ENCODE data around the gene WDTC1. TPM values are rescaled to one million over a fixed set of nuclear protein-coding genes. Genes with fewer than 3 reads are reported as not detected.

The WDTC1 gene
- polyA plus RNA-seq, 2 of the 4 experiments (the other 2 are of a cell fraction), result 3.8 to 6.9 TPM

DNA sequence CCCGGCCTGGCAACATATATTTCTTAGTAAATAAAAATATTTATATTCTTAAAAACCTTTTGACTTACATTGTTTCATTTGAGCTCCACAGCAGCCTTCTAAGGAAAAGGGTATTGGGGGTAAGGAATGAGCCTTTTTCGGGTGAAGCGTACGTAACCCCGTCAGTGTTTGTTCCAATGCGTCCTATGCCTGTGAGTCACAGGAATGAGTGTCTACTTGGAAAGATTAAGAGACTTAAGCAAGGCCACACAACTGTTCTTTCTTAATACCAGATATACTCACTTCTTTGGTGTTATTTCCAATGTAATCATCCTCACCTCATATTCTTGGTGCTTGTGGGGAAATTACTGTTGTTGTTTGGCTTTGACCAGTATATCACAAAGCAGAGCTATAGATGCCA lies 22.7 kb downstream of the WDTC1 start (continued):
- TF ChIP-seq EP300 (IDR thresholded peaks at IDR 0.05), result no peak
- TF ChIP-seq ELK1 (IDR thresholded peaks at IDR 0.05; ENCODE audit: low read depth, low read length), result no peak
- no peak for TF ChIP-seq FOSL2 (IDR thresholded peaks at IDR 0.05)
- no peak for TF ChIP-seq FOSL2 (CRISPR knock-in tag; IDR thresholded peaks at IDR 0.05)
- no peak for TF ChIP-seq HES2 (IDR thresholded peaks at IDR 0.05)

DNA sequence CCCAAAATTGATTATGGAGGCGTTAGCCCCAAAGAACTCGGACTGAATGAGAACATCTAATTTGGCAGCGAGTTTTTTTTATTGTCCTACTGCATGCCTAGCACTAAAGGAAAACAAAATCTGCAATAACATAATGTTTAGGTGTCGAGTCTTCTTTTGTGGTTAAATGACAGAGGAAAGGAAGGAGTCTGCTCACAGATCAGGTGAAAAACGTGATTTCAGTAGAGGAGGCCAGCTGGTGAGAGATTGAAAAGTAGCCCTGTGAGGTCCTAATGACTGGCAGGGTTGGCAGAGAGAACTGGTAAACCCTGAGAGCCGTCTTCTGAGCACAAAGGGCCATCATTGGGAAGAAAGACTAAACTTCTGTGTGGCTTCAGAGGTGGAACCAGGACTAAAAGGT lies 24.2 kb downstream of the WDTC1 start:
- no peak for FAIRE-seq
- CTCF ChIA-PET, result interaction anchor here (1.7 to 2.8 kb wide), 2 partner anchors 25 to 143 kb away, joined by 4 to 10 read pairs; no protein-coding TSS in a partner anchor
- no peak overlapping the region for H3K27ac ChIP-seq
- H3K4me2 ChIP-seq, result no peak overlapping the region
- no peak for ATAC-seq
- H3K4me3 ChIP-seq, result no peak overlapping the region
- DNase-seq (ENCODE audit: low read depth in 1 of 2, low spot score in 1 of 2), result no peak
- POLR2A ChIA-PET, result no interaction called here
- TF ChIP-seq, protein P1, sequence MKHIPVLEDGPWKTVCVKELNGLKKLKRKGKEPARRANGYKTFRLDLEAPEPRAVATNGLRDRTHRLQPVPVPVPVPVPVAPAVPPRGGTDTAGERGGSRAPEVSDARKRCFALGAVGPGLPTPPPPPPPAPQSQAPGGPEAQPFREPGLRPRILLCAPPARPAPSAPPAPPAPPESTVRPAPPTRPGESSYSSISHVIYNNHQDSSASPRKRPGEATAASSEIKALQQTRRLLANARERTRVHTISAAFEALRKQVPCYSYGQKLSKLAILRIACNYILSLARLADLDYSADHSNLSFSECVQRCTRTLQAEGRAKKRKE (CRISPR knock-in tag; IDR thresholded peaks at IDR 0.05; ENCODE audit: low read depth), result no peak
- TF ChIP-seq HMGXB4 (CRISPR knock-in tag; IDR thresholded peaks at IDR 0.05; ENCODE audit: borderline replicate concordance) (no peak), MAZ (IDR thresholded peaks at IDR 0.05; ENCODE audit: borderline replicate concordance, low read depth, low read length) (no peak), MAFK (IDR thresholded peaks at IDR 0.05; ENCODE audit: partially characterized antibody) (no peak), CEBPB (IDR thresholded peaks at IDR 0.05) (no peak), CTCF (IDR thresholded peaks at IDR 0.05) (no peak), KDM1A (IDR thresholded peaks at IDR 0.05; ENCODE audit: low read depth) (no peak)
- 75% methylated on average over 6 of the region's 6 CpGs for WGBS (ENCODE audit: missing lambda C conversion rate)
- H3K9me3 ChIP-seq, result no peaks in the 10 kb centered on the region
- no peaks in the 10 kb centered on the region for H3K4me1 ChIP-seq

DNA sequence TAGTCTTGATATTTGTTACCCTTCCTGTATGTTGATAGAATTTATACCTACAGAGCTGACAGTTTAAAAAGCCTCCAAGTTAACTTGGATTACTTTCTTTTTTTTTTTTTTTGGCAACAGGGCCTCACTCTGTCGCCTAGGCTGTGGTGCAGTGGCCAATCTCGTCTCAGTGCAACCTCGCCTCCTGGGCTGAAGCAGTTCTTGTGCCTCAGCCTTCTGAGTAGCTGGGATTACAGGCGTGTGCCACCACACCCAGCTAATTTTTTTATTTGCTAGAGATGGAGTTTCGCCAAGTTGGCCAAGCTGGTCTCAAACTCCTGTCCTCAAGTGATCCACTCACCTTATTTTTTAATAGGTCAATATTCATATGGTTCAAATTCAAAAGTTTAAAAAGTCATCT lies 32.7 kb downstream of the WDTC1 start:
- CTCF ChIA-PET, result interaction anchor here (0.8 to 2.1 kb wide), 5 partner anchors 11 to 155 kb away, joined by 3 to 9 read pairs (median 5); no protein-coding TSS in a partner anchor
- no peak for FAIRE-seq

DNA sequence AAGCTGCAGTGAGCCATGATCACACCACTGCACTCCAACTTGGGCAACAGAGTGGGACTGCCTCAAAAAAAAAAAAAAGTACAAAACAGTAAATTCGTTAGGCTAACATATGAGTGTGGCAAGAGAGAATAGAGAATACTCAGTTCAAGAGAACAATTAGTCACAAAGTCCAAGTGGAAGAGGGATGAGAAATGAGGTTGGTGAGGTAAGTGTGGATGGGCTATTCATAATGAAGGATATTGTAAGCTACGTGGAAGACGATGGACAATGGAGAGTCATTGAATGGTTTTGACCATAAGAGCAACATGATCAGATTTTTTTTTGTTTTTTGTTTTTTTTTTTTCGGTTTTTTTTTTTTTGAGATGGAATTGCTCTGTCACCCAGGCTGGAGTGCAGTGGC lies 34.8 kb downstream of the WDTC1 start:
- H3K4me3 ChIP-seq, result no peak overlapping the region
- H3K4me2 ChIP-seq, result no peak overlapping the region
- ATAC-seq, result no peak
- no peak overlapping the region for H3K27ac ChIP-seq
- POLR2A ChIA-PET, result no interaction called here
- CTCF ChIA-PET, result interaction anchor here (0.7 to 1.1 kb wide), 3 partner anchors 14 to 167 kb away, joined by 4 to 5 read pairs (median 4); no protein-coding TSS in a partner anchor
- H3K4me1 ChIP-seq, result no peaks in the 10 kb centered on the region
- no peak for FAIRE-seq
- 65% methylated on average over 4 of the region's 4 CpGs for WGBS (ENCODE audit: missing lambda C conversion rate)
- no peak for DNase-seq (ENCODE audit: low read depth in 1 of 2, low spot score in 1 of 2)
- H3K9me3 ChIP-seq, result no peaks in the 10 kb centered on the region
- TF ChIP-seq NFE2L2 (conservative IDR thresholded peaks at IDR 0.05; ENCODE audit: low read length) (no peak), ZNF302 (CRISPR knock-in tag; IDR thresholded peaks at IDR 0.05) (no peak), NR3C1 (IDR thresholded peaks at IDR 0.05) (no peak), KDM1A (IDR thresholded peaks at IDR 0.05; ENCODE audit: low read depth) (no peak), PHF8 (IDR thresholded peaks at IDR 0.05; ENCODE audit: borderline replicate concordance, low read depth) (no peak), ZSCAN20 (CRISPR knock-in tag; IDR thresholded peaks at IDR 0.05) (no peak)
- TF ChIP-seq, protein P2, sequence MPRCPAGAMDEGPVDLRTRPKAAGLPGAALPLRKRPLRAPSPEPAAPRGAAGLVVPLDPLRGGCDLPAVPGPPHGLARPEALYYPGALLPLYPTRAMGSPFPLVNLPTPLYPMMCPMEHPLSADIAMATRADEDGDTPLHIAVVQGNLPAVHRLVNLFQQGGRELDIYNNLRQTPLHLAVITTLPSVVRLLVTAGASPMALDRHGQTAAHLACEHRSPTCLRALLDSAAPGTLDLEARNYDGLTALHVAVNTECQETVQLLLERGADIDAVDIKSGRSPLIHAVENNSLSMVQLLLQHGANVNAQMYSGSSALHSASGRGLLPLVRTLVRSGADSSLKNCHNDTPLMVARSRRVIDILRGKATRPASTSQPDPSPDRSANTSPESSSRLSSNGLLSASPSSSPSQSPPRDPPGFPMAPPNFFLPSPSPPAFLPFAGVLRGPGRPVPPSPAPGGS (IDR thresholded peaks at IDR 0.05), result no peak
- TF ChIP-seq, protein P3, sequence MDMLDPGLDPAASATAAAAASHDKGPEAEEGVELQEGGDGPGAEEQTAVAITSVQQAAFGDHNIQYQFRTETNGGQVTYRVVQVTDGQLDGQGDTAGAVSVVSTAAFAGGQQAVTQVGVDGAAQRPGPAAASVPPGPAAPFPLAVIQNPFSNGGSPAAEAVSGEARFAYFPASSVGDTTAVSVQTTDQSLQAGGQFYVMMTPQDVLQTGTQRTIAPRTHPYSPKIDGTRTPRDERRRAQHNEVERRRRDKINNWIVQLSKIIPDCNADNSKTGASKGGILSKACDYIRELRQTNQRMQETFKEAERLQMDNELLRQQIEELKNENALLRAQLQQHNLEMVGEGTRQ (IDR thresholded peaks at IDR 0.05), result no peak

More for the DNA sequence above, 32.7 kb downstream of the WDTC1 start:
- no peak for DNase-seq (ENCODE audit: low read depth in 1 of 2, low spot score in 1 of 2)
- Histone ChIP-seq H3K27ac (no peak overlapping the region), H3K9me3 (no peaks in the 10 kb centered on the region), H3K4me2 (no peak overlapping the region), H3K4me3 (no peak overlapping the region), H3K4me1 (no peaks in the 10 kb centered on the region)
- ATAC-seq, result no peak
- POLR2A ChIA-PET, result no interaction called here
- no peak for TF ChIP-seq EHMT2 (IDR thresholded peaks at IDR 0.05; ENCODE audit: low read depth)
- no peak for TF ChIP-seq HDAC2 (IDR thresholded peaks at IDR 0.05)
- TF ChIP-seq JUN (IDR thresholded peaks at IDR 0.05), result no peak
- no peak for TF ChIP-seq POLR2A (IDR thresholded peaks at IDR 0.05; ENCODE audit: low read length)
- no peak for TF ChIP-seq RFX5 (IDR thresholded peaks at IDR 0.05)
- no peak for TF ChIP-seq MAFK (IDR thresholded peaks at IDR 0.05; ENCODE audit: partially characterized antibody)
- TF ChIP-seq ESRRA (IDR thresholded peaks at IDR 0.05; ENCODE audit: borderline replicate concordance, low read length), result no peak
- WGBS (ENCODE audit: missing lambda C conversion rate), result 86% methylated on average over 5 of the region's 5 CpGs

Measured in A549 (cell line).